ENCODE results near the gene CTNND2. TPM values are rescaled to one million over a fixed set of nuclear protein-coding genes. Genes with fewer than 3 reads are reported as not detected.

The CTNND2 gene
- total and polyA plus RNA-seq, 10 of the 15 experiments (the other 5 are each of a cell fraction or from before 2014, with no cell fraction given): 0.02 to 0.16 (median 0.04) TPM; not detected in 7

GRCh38 chr5:11139217-11139865 lies 764.9 kb downstream of the CTNND2 start:
- no peaks in the 10 kb centered on the region for H3K4me1 ChIP-seq (ENCODE audit: control insufficient read depth, insufficient read depth, low read length)
- no peak overlapping the region for H2AFZ ChIP-seq (ENCODE audit: control insufficient read depth, low read depth, low read length)
- FAIRE-seq (no peak), DNase-seq (ENCODE audit: low read depth, low spot score) (no peak), ATAC-seq (no peak)
- no peaks in the 10 kb centered on the region for H4K20me1 ChIP-seq (ENCODE audit: control insufficient read depth, insufficient read depth)
- no peak overlapping the region for H3K4me3 ChIP-seq
- WGBS (ENCODE audit: insufficient coverage, insufficient replicate concordance, low lambda C conversion rate, missing lambda C conversion rate): 4% methylated on average over 9 of the region's 9 CpGs
- intact Hi-C loops (cut with micrococcal nuclease; ENCODE audit: unreplicated experiment) (no loop called here), in situ Hi-C loops (cut with MboI) (no loop called here)
- no peaks in the 10 kb centered on the region for H3K79me2 ChIP-seq (ENCODE audit: control insufficient read depth, insufficient read depth, low read length)
- H3K4me2 ChIP-seq (ENCODE audit: control insufficient read depth, insufficient read depth): no peak overlapping the region
- no peaks in the 10 kb centered on the region; a peak in 1 of 4 replicates for H3K27me3 ChIP-seq (replicated peaks in 1 of 2; ENCODE audit: control insufficient read depth in 2 of 2, insufficient read depth in 2 of 2, low read length in 1 of 2)
- no peaks in the 10 kb centered on the region for H3K9me3 ChIP-seq (replicated peaks; ENCODE audit: control insufficient read depth, insufficient read depth, low read length)
- BruUV-seq (replicated peaks): no TSS peak
- TF ChIP-seq ZNF384 (IDR thresholded peaks at IDR 0.05; ENCODE audit: borderline replicate concordance, low read depth, low read length): no peak
- TF ChIP-seq SRF (IDR thresholded peaks at IDR 0.05; ENCODE audit: low read depth in 2 of 2, low read length in 2 of 2): no peak
- TF ChIP-seq, protein P1, sequence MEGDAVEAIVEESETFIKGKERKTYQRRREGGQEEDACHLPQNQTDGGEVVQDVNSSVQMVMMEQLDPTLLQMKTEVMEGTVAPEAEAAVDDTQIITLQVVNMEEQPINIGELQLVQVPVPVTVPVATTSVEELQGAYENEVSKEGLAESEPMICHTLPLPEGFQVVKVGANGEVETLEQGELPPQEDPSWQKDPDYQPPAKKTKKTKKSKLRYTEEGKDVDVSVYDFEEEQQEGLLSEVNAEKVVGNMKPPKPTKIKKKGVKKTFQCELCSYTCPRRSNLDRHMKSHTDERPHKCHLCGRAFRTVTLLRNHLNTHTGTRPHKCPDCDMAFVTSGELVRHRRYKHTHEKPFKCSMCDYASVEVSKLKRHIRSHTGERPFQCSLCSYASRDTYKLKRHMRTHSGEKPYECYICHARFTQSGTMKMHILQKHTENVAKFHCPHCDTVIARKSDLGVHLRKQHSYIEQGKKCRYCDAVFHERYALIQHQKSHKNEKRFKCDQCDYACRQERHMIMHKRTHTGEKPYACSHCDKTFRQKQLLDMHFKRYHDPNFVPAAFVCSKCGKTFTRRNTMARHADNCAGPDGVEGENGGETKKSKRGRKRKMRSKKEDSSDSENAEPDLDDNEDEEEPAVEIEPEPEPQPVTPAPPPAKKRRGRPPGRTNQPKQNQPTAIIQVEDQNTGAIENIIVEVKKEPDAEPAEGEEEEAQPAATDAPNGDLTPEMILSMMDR (IDR thresholded peaks at IDR 0.05 in 2 of 3, conservative IDR thresholded peaks at IDR 0.05 in 1 of 3; ENCODE audit: control insufficient read depth in 2 of 3, extremely low read depth in 1 of 3, insufficient read depth in 1 of 3, low read depth in 3 of 3, low read length in 3 of 3): no peak
- no peak for TF ChIP-seq IKZF2 (IDR thresholded peaks at IDR 0.05)
- TF ChIP-seq EED (IDR thresholded peaks at IDR 0.05; ENCODE audit: low read depth): no peak
- TF ChIP-seq HDAC6 (IDR thresholded peaks at IDR 0.05; ENCODE audit: unreplicated experiment): no peak
- no peak for TF ChIP-seq IRF3 (IDR thresholded peaks at IDR 0.05)
- TF ChIP-seq MTA2 (IDR thresholded peaks at IDR 0.05; ENCODE audit: low read depth): no peak
- TF ChIP-seq BACH1 (IDR thresholded peaks at IDR 0.05; ENCODE audit: borderline replicate concordance): no peak
- ChIA-PET CTCF (no interaction called here), RAD21 (ENCODE audit: unreplicated experiment) (no interaction called here), SMC1A (ENCODE audit: uncharacterized antibody, unreplicated experiment) (no interaction called here), POLR2A (no interaction called here)
- H3K27ac ChIP-seq (ENCODE audit: control insufficient read depth, insufficient read depth): no peak overlapping the region
- no peak overlapping the region for H3K9ac ChIP-seq (ENCODE audit: control insufficient read depth, insufficient read depth, low read length)
- no peaks in the 10 kb centered on the region for H3K36me3 ChIP-seq (ENCODE audit: control insufficient read depth in 2 of 2, insufficient read depth in 2 of 2, low read length in 1 of 2)

All from GM12878 (cell line).